HG03521 (cell line): ENCODE results near the gene SWSAP1.
"Not testable (repeated sequence)": the region's sequence is repeated elsewhere in the genome, so short reads cannot be mapped to it uniquely, and the experiment has no call there.

ENCODE experiments used
- ATAC-seq: cut with Tn5 transposase; IDR thresholded peaks from one replicate; pipeline ENCODE4 v1.9.1; 2021; ENCODE audit warnings: mild to moderate bottlenecking, moderate library complexity; ENCODE audit not compliant: unreplicated experiment

The SWSAP1 gene, protein sequence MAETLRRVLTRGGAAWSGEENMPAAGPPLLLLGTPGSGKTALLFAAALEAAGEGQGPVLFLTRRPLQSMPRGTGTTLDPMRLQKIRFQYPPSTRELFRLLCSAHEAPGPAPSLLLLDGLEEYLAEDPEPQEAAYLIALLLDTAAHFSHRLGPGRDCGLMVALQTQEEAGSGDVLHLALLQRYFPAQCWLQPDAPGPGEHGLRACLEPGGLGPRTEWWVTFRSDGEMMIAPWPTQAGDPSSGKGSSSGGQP

GRCh38 chr19:11374433-11375142, at the start of gene SWSAP1:
Gene SWSAP1 (plus strand): TSS chr19:11374666. CDS start chr19:11374681, 15 bp downstream.
- ATAC-seq, result peak; percentile 86

DNA sequence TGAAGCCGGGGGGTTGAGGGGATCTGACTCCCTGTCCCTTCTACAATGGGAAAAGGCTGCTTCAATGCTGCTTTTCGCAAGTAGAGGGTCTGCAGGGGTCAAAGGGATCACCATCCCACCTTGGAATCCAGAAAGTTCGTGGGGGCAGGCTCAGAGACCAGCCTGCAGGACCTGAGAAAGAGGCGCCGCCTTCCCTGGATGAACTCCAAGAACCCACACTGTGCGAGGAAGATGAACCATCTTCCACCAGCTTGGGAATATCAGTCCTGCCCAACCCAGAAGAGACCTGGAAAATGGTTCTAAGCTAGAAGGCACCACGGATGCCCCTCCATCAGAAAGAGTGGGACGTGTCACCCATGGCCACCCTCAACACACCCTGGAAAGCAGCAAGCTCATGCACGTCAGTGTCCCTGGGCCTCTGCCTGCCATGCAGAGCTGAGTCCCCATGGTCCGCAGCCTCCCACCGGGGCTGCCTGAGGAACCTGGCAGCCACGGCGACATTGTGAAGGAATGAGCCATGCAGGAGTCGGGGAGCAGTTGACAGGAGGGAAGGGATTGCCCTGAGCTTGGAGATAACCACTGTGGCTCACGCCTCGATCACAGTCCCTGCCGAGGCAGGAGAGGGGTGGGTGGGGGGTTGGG, 49.6 kb upstream of the SWSAP1 start:
- no peak for ATAC-seq

GRCh38 chr19:11325544-11325943, 48.9 kb upstream of the SWSAP1 start:
- ATAC-seq, result no peak

GRCh38 chr19:11330127-11330526, 44.3 kb upstream of the SWSAP1 start:
- ATAC-seq, result no peak

GRCh38 chr19:11331502-11331901, 43.0 kb upstream of the SWSAP1 start:
- no peak for ATAC-seq

GRCh38 chr19:11332822-11333221, 41.6 kb upstream of the SWSAP1 start:
- no peak for ATAC-seq

GRCh38 chr19:11333838-11334237, 40.6 kb upstream of the SWSAP1 start:
- ATAC-seq, result not testable (repeated sequence)

DNA sequence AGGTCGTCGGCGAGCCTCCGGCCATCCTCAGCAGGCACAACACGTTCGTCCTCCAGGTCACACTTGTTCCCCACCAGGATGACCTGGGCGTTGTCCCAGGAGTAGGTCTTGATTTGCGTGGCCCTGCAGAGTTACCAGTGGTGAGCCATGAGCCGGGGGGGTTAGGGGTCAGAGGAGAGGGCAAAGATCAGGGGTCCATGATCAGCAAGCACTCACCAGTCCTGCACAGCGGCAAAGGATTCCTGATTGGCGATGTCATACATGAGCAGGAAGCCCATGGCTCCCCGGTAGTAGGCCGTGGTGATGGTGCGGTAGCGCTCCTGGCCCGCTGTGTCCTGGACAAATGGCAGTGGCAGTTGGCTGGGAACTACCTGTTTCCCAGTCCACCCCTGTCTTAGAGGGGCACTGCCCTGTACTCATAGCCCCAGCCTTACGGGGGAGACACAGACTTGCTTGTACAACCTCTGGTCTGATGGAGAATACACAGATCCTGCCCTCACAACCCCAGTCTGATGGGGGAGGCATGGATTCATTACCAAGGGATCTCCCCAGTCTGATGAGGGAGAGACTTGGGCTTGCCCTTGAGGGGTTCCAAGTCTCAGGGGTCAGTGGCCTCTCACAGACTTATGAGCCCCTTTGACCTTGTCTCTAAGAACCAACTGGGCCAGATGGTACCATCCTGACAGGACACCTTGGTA, 38.9 kb upstream of the SWSAP1 start:
- ATAC-seq, result no peak

- no peak for ATAC-seq
Measured at GRCh38 chr19:11337080-11337479, 37.4 kb upstream of the SWSAP1 start.

DNA sequence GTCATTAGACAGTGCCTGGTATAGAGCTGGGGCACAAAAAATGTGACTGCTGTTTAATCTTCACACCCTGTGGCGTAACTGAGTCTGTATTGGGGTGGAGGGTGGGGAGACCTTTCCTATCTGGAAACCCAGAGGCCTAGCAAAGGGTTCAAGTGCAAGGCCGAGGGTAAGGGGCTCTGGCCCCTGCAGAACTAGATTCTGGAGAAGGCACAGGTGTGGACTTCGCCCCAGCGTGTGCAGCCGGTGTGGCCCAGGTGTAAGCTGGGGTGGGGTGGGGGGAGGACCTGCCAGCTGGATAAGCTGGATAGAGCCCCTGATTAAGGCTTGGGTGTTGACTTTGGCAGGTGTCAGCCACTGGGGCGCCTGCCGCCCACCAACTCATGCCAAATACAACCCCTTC, 36.3 kb upstream of the SWSAP1 start:
- no peak for ATAC-seq

DNA sequence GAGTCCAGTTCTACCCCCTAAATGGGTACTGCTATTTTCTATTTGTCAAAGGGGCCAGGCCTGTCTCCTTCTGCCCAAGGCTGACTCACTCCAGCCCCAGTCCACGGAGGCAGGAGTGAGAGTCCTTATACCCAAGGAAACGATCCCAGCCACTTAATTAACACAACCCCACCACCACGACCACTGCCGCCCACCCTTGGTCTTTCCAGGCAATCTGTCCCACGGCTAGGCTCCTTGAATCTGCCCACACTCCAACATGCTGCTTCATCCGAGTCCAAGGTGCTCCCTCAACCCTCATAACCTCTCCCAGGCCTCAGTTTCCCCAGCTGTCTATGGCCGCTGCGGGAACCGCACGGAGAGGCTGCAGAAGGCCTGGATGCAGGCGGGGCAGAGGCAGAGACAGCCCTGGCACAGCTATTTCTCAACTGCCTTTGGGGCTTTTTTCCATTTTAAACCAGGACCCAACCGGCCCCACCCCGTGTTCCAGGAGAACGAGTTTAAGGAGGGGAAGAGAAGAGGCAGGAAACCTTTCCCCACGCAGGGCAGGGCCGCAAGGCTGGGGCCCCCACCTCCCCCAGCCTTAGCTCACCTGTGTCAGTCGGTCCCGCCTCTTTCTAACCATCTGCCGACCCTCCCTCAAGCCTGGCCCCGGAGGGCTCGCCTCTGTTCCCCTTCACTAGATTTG, 35.8 kb upstream of the SWSAP1 start:
- no peak for ATAC-seq

GRCh38 chr19:11339254-11340098, 35.0 kb upstream of the SWSAP1 start, which contains the start of gene RAB3D:
Gene RAB3D (minus strand): TSS chr19:11339657. CDS start chr19:11337399, 2,258 bp downstream.
- ATAC-seq, result peak; percentile 71

- not testable (repeated sequence) for ATAC-seq
Measured at GRCh38 chr19:11340099-11340467, 34.4 kb upstream of the SWSAP1 start.

DNA sequence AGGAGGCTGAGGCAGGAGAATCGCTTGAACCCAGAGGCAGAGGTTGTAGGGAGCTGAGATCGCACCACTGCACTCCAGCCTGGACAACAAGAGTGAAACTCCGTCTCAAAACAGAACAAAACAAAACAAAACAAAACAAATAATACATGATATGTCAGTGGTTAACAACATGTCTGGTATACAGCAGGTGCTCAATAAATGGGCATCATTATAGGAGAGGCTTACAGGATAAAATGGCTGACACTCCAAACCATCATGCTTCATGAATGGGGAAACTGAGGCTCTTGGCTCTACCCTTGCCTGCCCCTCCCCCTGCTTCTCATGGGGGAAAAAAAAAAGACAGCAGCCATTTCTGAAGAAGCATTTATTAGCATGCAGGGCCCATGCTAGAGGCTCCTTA, 32.0 kb upstream of the SWSAP1 start:
- no peak for ATAC-seq

- no peak for ATAC-seq
Measured at GRCh38 chr19:11345122-11345803, 29.2 kb upstream of the SWSAP1 start.

- peak; percentile 91 for ATAC-seq
Measured at GRCh38 chr19:11346104-11346940, 28.1 kb upstream of the SWSAP1 start, which contains the start of the genes CCDC159 and TMEM205. Gene CCDC159 (plus strand): TSS chr19:11346519. CDS start chr19:11346607, 88 bp downstream. Gene TMEM205 (minus strand): TSS chr19:11346268. CDS start chr19:11345619, 649 bp downstream.

DNA sequence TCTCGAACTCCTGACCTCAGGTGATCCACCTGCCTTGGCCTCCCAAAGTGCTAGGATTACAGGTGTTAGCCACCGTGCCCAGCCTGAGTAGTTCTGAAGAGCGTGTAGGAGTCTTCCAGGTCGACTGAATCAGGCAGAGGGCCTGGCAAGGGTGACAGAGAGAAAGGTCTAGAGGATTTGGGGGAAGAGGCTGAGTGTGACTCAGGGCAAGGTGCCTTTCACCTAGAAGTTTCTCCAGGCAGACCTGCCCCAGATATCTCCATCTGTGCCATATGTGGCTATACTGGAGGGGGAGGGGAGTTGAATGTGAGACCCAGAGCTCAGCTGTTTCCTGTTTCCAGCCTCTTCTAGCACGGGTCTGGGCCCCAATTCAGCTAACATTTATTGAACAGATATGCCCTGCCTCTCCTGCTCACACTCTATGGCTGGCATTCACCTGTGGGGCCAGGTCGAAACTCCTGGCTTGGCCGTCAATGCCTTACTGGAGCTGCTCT, 26.9 kb upstream of the SWSAP1 start:
- no peak for ATAC-seq

DNA sequence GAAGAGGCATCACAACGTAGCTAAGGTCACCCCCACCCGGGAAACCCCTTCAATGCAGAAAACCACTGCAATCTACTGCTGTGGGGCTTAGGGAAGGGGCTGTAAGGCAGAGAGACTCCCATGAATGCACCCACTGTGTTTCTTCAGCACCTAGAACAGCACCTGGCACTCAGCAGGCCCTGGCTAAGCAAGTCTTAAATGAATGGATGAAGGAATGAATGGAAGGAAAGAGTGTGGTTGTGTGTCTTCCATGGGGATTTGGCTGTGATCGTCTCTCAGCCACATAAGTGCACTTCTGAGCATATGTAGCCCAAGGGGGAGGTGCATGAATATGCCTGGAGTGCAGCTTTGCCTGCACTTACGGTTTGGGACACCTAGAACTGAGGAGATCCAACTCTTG, 25.3 kb upstream of the SWSAP1 start:
- ATAC-seq, result no peak
